CD14-positive monocyte (primary cell): ENCODE measurements around the gene RNF17. TPM values are rescaled to one million over a fixed set of nuclear protein-coding genes. Genes with fewer than 3 reads are reported as not detected.

Experiments used
- DNase-seq, 3 donors: peaks; one replicate each; pipeline ENCODE4 v3.0.0-alpha.2; 2011 to 2022
- H2AFZ ChIP-seq: 2 replicates; pipeline ENCODE4 v1.6.0; 2012; ENCODE audit warnings: mild to moderate bottlenecking, low read depth, low read length, inconsistent platforms; ENCODE audit not compliant: insufficient read depth, poor library complexity, severe bottlenecking
- H3K27ac ChIP-seq, 2 donors: 1 replicate in 1 of 2; 2 replicates in 1 of 2; pipeline ENCODE4 v1.5.1; 2012 to 2013; ENCODE audit warnings: low read length in 2 of 2, control low read depth in 1 of 2, inconsistent platforms in 1 of 2, low read depth in 1 of 2, mild to moderate bottlenecking in 1 of 2
- H3K27me3 ChIP-seq, 2 donors: one replicate each; pipeline versions ENCODE4 v1.6.0 to v1.6.1; 2011 to 2013; ENCODE audit warnings: low read length in 2 of 2; ENCODE audit not compliant: control insufficient read depth in 2 of 2, insufficient read depth in 2 of 2
- H3K36me3 ChIP-seq, 2 donors: replicated peaks in 1 of 2; 1 replicate in 1 of 2; 2 replicates in 1 of 2; pipeline versions ENCODE4 v1.5.1 to v1.6.1; 2012 to 2013; ENCODE audit warnings: low read length in 2 of 2, control low read depth in 1 of 2, inconsistent platforms in 1 of 2, mild to moderate bottlenecking in 1 of 2; ENCODE audit not compliant: insufficient read depth in 2 of 2, control insufficient read depth in 1 of 2
- H3K4me1 ChIP-seq, 2 donors: 1 replicate in 1 of 2; 2 replicates in 1 of 2; pipeline versions ENCODE4 v1.5.1 to v1.6.1; 2012 to 2013; ENCODE audit warnings: low read length in 2 of 2, control low read depth in 1 of 2, inconsistent platforms in 1 of 2, mild to moderate bottlenecking in 1 of 2, moderate library complexity in 1 of 2; ENCODE audit not compliant: insufficient read depth in 2 of 2, control insufficient read depth in 1 of 2
- H3K4me2 ChIP-seq: replicated peaks from 2 replicates; pipeline ENCODE3; 2012; ENCODE audit warnings: low read length, moderate library complexity, mild to moderate bottlenecking; ENCODE audit not compliant: poor library complexity, severe bottlenecking; ENCODE audit errors: extremely low read depth
- H3K4me3 ChIP-seq, 3 experiments: fragments of 200-600 bp in 1 of 3; sonication (generic) in 1 of 3; replicated peaks in 1 of 3; 1 replicate in 2 of 3; 2 replicates in 1 of 3; pipeline ENCODE4 v1.5.1; 2011 to 2013; ENCODE audit warnings: low read length in 3 of 3, mild to moderate bottlenecking in 3 of 3, control low read depth in 2 of 3, low read depth in 2 of 3, inconsistent platforms in 1 of 3, moderate library complexity in 1 of 3
- H3K79me2 ChIP-seq: 2 replicates; pipeline ENCODE4 v1.6.0; 2012; ENCODE audit warnings: mild to moderate bottlenecking, control low read depth, inconsistent platforms, low read length, moderate library complexity; ENCODE audit not compliant: insufficient read depth
- H3K9ac ChIP-seq: 2 replicates; pipeline ENCODE4 v1.6.0; 2017; ENCODE audit warnings: low read length, mild to moderate bottlenecking; ENCODE audit not compliant: insufficient read depth, poor library complexity, severe bottlenecking
- H3K9me3 ChIP-seq, 2 donors: replicated peaks in 1 of 2; 1 replicate in 1 of 2; 2 replicates in 1 of 2; pipeline versions ENCODE4 v1.5.1 to v1.6.1; 2012 to 2013; ENCODE audit warnings: low read length in 2 of 2, control low read depth in 1 of 2; ENCODE audit not compliant: control insufficient read depth in 1 of 2, insufficient read depth in 1 of 2
- H4K20me1 ChIP-seq: 2 replicates; pipeline ENCODE4 v1.6.0; 2012; ENCODE audit warnings: mild to moderate bottlenecking, low read length, control low read depth, moderate library complexity; ENCODE audit not compliant: insufficient read depth
- H3K27ac Mint-ChIP-seq, 7 donors: one replicate each; pipeline ENCODE4 v1.8.0; 2020; ENCODE audit warnings: mild to moderate bottlenecking in 7 of 7, mixed read lengths in 7 of 7, moderate library complexity in 6 of 7, inconsistent platforms in 2 of 7
- H3K27me3 Mint-ChIP-seq, 3 donors: one replicate each; pipeline ENCODE4 v1.8.0; 2021 to 2022; ENCODE audit warnings: low read depth in 3 of 3, mild to moderate bottlenecking in 3 of 3, mixed read lengths in 3 of 3, moderate library complexity in 3 of 3, inconsistent platforms in 1 of 3
- H3K36me3 Mint-ChIP-seq, 2 donors: one replicate each; pipeline ENCODE4 v1.8.0; 2020; ENCODE audit warnings: mixed read lengths in 2 of 2, inconsistent platforms in 1 of 2, mild to moderate bottlenecking in 1 of 2
- H3K4me1 Mint-ChIP-seq: one replicate; pipeline ENCODE4 v1.8.0; 2020; ENCODE audit warnings: mild to moderate bottlenecking, mixed read lengths
- H3K4me3 Mint-ChIP-seq, 2 donors: one replicate each; pipeline ENCODE4 v1.8.0; 2020; ENCODE audit warnings: mild to moderate bottlenecking in 2 of 2, mixed read lengths in 2 of 2, moderate library complexity in 1 of 2
- H3K9me3 Mint-ChIP-seq, 7 donors: one replicate each; pipeline ENCODE4 v1.8.0; 2020 to 2022; ENCODE audit warnings: mixed read lengths in 7 of 7, mild to moderate bottlenecking in 6 of 7, moderate library complexity in 6 of 7, inconsistent platforms in 2 of 7
- WGBS: methylation state at CpG from one replicate; pipeline ENCODE4 v1.1.5; 2013; ENCODE audit warnings: missing lambda C conversion rate; ENCODE audit not compliant: insufficient coverage; 5-methylcytosine and 5-hydroxymethylcytosine counted together
- intact Hi-C, 2 donors: fragments of 100-400 bp; cut with micrococcal nuclease; formaldehyde crosslinking; loops; one replicate each; pipeline versions ENCODE4 v1.15.0 to v1.15.1; 2023
- polyA plus RNA-seq, 3 donors: library from polyadenylated mRNA; depleted of rRNA in 1 of 3; unstranded in 2 of 3; stranded (reverse) in 1 of 3; fragments of 300-500 nt in 2 of 3; fragments of >200 nt in 1 of 3; fragmentation: Illumina TruSeq in 2 of 3; gene quantifications; 1 replicate in 2 of 3; 2 replicates in 1 of 3; pipeline ENCODE4 v1.2.3, GENCODE V29; 2012 to 2021
- TF ChIP-seq, protein P1 (sequence below): fragments of 200-600 bp; IDR thresholded peaks from one replicate; pipeline ENCODE4 v1.8.0; 2022; ENCODE audit warnings: antibody characterized with exemption, mild to moderate bottlenecking

RNF17 gene
- polyA plus RNA-seq, 3 donors: not detected

DNA sequence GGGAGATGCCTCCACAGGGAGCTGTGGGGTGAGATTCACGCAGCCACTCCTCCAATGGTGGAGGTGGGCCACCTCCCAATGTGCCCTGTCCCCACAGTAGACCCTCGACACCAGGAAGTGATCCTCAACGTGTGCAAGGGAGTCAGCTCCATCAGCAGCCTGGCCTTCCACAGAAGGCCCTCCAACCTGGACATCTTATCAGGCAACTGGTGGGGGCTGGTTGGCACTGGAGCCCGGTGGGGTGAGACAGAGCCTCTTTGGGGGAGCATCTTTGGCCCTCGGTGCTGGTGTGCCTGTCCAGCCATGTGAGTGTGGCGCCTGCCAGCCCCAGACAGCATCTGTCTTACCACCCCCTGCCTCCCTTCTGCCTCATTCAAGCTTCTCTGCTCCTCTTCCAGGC, 19.7 kb upstream of the RNF17 start:
- no peak overlapping the region for H3K27ac ChIP-seq
- WGBS: 84% methylated on average over 3 of the region's 6 CpGs
- H3K27ac Mint-ChIP-seq: no peak overlapping the region
- DNase-seq: no peak
- H3K9me3 ChIP-seq: peaks cover 0 to 16% of the 10 kb centered on the region in 2 donors
- H3K79me2 ChIP-seq: no peaks in the 10 kb centered on the region
- peaks cover 12% of the 10 kb centered on the region for H3K4me1 Mint-ChIP-seq
- peaks cover 41 to 52% (median 46%) of the 10 kb centered on the region in 3 donors for H3K27me3 Mint-ChIP-seq
- no peaks in the 10 kb centered on the region for H4K20me1 ChIP-seq
- no peak overlapping the region for H2AFZ ChIP-seq
- H3K4me3 ChIP-seq: no peak overlapping the region
- intact Hi-C loops: no loop called here
- no peak overlapping the region for H3K9ac ChIP-seq
- H3K4me2 ChIP-seq: no peak overlapping the region
- TF ChIP-seq, protein P1, sequence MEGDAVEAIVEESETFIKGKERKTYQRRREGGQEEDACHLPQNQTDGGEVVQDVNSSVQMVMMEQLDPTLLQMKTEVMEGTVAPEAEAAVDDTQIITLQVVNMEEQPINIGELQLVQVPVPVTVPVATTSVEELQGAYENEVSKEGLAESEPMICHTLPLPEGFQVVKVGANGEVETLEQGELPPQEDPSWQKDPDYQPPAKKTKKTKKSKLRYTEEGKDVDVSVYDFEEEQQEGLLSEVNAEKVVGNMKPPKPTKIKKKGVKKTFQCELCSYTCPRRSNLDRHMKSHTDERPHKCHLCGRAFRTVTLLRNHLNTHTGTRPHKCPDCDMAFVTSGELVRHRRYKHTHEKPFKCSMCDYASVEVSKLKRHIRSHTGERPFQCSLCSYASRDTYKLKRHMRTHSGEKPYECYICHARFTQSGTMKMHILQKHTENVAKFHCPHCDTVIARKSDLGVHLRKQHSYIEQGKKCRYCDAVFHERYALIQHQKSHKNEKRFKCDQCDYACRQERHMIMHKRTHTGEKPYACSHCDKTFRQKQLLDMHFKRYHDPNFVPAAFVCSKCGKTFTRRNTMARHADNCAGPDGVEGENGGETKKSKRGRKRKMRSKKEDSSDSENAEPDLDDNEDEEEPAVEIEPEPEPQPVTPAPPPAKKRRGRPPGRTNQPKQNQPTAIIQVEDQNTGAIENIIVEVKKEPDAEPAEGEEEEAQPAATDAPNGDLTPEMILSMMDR: no peak
- H3K9me3 Mint-ChIP-seq: peaks cover 0 to 4% (median 0%) of the 10 kb centered on the region in 7 donors
- H3K4me1 ChIP-seq: peaks cover 0 to 6% of the 10 kb centered on the region in 2 donors
- no peaks in the 10 kb centered on the region for H3K36me3 Mint-ChIP-seq
- peaks cover 9 to 36% of the 10 kb centered on the region in 2 donors for H3K27me3 ChIP-seq
- H3K4me3 Mint-ChIP-seq: no peak overlapping the region
- no peaks in the 10 kb centered on the region for H3K36me3 ChIP-seq

DNA sequence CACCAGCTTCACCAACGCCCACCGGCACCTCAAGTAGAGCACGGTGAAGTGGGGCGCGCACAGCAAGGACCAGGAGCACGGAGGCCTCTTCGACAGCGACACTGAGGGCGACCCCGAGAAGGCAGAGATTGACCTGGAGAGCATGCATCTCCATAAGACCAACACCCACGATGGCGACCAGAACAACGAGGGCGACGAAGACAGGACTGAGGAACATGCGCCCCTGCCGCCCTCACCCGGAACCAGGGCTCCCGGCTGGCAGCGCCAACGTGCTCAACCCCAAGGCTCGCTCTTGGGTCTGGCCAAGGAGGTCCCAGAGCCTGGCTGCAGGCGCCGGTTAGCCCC, 18.5 kb upstream of the RNF17 start:
- DNase-seq: no peak
- 39% methylated on average over 24 of the region's 24 CpGs for WGBS
- H3K4me1 Mint-ChIP-seq: peaks cover 12% of the 10 kb centered on the region
- H3K79me2 ChIP-seq: no peaks in the 10 kb centered on the region
- no peak overlapping the region for H3K27ac ChIP-seq
- peaks cover 49 to 62% (median 54%) of the 10 kb centered on the region in 3 donors for H3K27me3 Mint-ChIP-seq
- no peak overlapping the region for H3K27ac Mint-ChIP-seq
- no peak overlapping the region for H3K4me2 ChIP-seq
- peak overlapping the region in 1 of 2 donors; percentile 71 for H3K4me3 Mint-ChIP-seq
- H3K9me3 ChIP-seq: peaks cover 0 to 16% of the 10 kb centered on the region in 2 donors
- peaks cover 0 to 4% (median 0%) of the 10 kb centered on the region in 7 donors for H3K9me3 Mint-ChIP-seq
- intact Hi-C loops: no loop called here
- no peaks in the 10 kb centered on the region for H4K20me1 ChIP-seq
- H3K4me1 ChIP-seq: peaks cover 0 to 6% of the 10 kb centered on the region in 2 donors
- peaks cover 9 to 44% of the 10 kb centered on the region in 2 donors for H3K27me3 ChIP-seq
- H3K36me3 ChIP-seq: no peaks in the 10 kb centered on the region
- no peak overlapping the region for H3K4me3 ChIP-seq
- TF ChIP-seq, protein P1: no peak
- H3K9ac ChIP-seq: no peak overlapping the region
- H2AFZ ChIP-seq: no peak overlapping the region
- H3K36me3 Mint-ChIP-seq: no peaks in the 10 kb centered on the region
